Activated CD8-positive, alpha-beta memory T cell treated with anti-CD3 and anti-CD28 coated beads for 36 hours (primary cell): Measurements from ENCODE around the gene MAU2. TPM values are rescaled to one million over a fixed set of nuclear protein-coding genes. Genes with fewer than 3 reads are reported as not detected.

Experiments
- CTCF ChIA-PET: fragments of 350-600 bp; sonication (Branson Sonifier 250); formaldehyde crosslinking; loops from one replicate; lab custom pipeline; 2021; ENCODE audit warnings: antibody characterized with exemption; lab: Charles Lee
- POLR2A ChIA-PET: fragments of 350-600 bp; sonication (Branson Sonifier 250); formaldehyde crosslinking; loops from one replicate; lab custom pipeline; 2021; ENCODE audit warnings: antibody characterized with exemption; lab: Charles Lee
- total RNA-seq, 2 experiments: library from RNA; stranded (reverse); gene quantifications; one replicate each; pipeline ENCODE4 v1.2.3, GENCODE V29; 2021

Gene MAU2, protein sequence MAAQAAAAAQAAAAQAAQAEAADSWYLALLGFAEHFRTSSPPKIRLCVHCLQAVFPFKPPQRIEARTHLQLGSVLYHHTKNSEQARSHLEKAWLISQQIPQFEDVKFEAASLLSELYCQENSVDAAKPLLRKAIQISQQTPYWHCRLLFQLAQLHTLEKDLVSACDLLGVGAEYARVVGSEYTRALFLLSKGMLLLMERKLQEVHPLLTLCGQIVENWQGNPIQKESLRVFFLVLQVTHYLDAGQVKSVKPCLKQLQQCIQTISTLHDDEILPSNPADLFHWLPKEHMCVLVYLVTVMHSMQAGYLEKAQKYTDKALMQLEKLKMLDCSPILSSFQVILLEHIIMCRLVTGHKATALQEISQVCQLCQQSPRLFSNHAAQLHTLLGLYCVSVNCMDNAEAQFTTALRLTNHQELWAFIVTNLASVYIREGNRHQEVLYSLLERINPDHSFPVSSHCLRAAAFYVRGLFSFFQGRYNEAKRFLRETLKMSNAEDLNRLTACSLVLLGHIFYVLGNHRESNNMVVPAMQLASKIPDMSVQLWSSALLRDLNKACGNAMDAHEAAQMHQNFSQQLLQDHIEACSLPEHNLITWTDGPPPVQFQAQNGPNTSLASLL
- 10 to 100 TPM; 43.1 to 47.4 TPM for total RNA-seq

DNA sequence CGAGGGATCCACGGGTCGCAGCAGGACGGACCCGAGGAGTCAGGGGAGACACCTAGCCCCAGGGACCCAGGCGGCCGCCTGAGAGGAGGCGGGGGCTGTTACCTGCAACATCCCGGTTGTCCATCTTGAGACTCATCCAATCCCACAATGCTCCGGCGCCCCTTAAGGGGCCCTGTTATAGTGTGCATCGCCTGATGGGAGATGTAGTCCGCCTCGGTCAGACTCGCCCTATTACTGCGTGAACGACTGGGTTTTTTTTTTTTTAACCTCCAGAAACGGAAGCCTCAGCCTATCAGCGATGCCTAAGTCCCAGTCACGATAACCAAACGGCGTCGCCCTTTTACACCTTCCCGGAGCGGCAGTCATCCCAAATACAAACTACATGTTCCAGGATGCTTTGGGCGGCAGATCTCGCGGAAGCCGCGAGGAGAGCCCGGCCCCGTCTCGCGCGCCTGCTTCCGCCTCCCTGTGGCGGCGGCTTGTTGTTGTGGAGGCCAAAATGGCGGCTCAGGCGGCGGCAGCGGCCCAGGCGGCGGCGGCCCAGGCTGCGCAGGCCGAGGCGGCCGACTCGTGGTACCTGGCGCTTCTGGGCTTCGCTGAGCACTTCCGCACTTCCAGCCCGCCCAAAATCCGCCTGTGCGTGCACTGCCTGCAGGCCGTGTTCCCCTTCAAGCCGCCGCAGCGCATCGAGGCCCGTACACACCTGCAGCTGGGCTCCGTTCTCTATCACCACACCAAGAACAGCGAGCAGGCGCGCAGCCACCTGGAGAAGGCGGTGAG, at the start of gene MAU2, which contains the start of gene SUGP1:
TSS of gene MAU2 (plus strand) at position 469 of the 780 bp plus-strand sequence. CDS start at position 500, 31 bp downstream.
TSS of gene SUGP1 (minus strand) at position 149 of the 780 bp plus-strand sequence. CDS start at position 136, 13 bp downstream.
- ChIA-PET POLR2A (interaction anchor here (0.9 kb wide), 1 partner anchor 118 kb away, joined by 3 read pairs; the partner anchor contains the start of gene NR2C2AP), CTCF (interaction anchor here (0.6 kb wide), 1 partner anchor 42 kb away, joined by 3 read pairs; no protein-coding TSS in a partner anchor)

DNA sequence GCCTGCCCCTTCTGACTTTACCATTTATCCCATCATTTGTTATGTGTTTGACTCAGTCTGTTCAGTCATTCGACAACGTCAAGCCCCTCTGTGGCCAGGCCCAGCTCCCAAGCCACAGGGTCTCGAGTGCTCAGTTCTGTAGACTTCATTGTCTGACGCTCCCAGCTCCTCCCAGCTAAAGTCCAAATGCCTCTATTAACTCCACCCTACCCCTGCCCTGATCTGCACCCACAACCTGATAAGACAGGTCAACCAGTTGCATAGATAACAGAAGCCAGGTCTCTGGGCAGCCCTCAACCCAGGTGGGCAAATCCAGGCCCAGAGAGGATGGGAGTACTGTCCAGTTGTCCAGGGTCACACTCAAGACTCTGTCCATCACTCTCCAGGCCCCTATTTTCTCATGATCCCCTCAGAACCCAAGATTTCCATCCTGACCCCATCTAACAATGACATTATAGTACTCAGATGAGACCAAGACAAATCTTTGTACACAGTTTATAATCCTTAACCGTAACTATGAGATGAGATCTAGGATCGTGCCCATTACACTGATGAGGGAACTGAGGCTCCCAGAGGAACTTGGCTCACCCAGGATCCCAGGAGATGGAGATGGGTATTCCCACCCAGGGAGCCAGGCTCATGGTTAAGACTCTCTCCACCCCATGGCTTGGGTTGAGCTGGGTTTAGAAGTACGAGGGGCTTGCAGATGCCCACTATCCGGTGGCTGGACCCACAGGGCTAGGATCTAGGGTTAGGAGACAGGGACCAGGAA, 48.6 kb upstream of the MAU2 start:
- POLR2A ChIA-PET: no interaction called here
- CTCF ChIA-PET: no interaction called here

DNA sequence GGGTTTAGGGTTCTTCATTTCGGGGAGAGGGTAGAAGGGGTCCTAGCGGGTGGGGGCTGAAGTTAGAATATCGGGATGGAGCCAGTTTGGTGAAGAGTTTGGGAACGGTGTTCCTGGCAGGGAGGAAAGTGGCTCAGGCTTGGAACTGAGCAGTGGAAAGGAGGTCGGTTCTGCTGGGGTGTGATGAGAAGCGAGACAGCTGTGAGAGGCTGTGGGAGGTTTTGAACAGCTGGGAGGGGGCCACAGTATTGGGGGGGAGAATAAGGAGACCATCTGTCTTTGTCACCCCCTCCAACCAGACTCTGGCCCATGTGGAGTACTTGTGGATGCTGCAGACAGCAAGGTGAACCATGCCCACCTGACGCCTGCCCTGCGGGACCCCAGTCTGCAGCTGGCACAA, 46.5 kb upstream of the MAU2 start:
- CTCF ChIA-PET: no interaction called here
- POLR2A ChIA-PET: no interaction called here

DNA sequence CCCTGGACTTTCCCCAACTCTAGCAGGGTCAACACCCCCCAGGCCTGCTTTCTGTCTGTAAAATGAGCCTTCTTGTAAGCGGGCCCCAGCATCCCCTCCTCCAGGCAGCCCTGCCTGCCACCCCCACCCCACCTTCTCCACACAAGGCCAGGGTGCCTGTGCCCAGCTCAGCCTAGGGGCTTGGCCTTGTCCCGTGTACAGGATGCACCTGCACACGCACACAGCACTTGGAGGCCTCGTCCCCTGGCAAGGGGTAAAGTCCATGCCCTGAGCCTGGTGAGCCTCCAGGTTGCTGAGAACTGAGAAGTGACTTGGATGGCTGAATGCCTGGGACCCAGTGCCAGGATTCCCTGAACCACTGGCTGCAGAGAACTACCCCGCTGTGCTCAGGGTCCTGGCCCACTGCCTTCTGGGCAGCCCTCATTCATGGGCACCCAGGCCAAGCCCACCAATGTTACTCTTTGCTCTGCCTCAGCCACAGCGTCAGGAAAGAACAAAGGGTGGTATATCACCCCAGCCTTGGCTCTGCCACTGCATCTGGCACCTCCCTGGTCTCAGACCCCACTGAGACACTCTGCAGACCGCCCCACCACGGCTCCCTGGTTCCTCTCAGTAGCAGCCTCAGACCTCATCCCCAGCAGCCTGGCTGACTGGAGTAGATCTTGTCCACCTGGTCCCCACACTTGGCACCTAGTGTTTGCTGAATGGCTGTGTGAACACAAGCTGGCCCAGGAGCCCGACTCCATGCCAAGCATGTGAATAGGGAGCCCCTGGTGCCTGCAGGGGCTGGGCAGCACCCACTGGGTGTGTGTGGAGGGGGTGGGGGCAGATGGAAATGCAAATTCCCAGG, 45.7 kb upstream of the MAU2 start:
- POLR2A ChIA-PET: no interaction called here

DNA sequence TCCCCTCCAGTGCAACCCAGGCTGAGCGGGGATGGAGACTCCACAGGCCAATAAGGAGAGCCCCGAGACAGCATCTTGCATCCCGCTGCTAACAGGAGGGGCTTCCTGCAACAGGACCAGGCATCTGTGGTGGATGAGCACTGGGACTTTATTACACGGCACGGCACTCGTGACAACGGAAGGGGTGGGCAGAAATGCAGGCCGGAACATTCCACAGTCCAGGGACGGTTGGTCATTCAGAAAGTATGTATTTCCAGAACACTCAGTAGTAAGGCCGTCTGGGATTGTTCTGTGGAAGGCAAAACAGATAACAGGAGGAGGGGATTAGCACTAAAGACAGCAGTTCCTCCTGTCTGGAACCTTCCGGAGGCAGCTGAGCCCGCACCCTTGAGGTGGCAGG, 44.2 kb upstream of the MAU2 start:
- CTCF ChIA-PET: no interaction called here
- POLR2A ChIA-PET: no interaction called here

More for the DNA sequence above, 45.7 kb upstream of the MAU2 start:
- CTCF ChIA-PET: interaction anchor here (0.6 kb wide), 1 partner anchor 21 kb away, joined by 3 read pairs; no protein-coding TSS in a partner anchor

DNA sequence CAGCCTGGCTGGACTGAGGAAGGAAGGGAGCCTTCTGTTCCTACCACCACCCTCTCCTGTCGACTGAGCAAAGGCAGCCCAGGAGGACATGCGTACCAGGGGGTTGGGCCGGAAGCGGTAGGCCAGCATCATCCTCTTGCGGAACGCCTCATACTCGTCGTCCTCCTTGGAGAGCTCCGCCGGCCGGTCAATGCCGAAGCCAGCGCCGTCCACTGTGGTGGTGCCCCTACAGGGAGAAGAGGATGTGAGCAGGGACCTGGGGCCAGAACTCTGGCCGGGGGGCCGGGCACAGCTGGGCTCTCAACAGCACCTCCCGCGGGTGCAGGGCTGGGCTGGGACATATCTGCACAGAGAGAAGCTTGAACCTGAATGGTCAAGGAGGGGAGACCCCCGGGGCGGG, 43.8 kb upstream of the MAU2 start:
- ChIA-PET POLR2A (no interaction called here), CTCF (interaction anchor here (0.6 kb wide), 1 partner anchor 29 kb away, joined by 3 read pairs; no protein-coding TSS in a partner anchor)

DNA sequence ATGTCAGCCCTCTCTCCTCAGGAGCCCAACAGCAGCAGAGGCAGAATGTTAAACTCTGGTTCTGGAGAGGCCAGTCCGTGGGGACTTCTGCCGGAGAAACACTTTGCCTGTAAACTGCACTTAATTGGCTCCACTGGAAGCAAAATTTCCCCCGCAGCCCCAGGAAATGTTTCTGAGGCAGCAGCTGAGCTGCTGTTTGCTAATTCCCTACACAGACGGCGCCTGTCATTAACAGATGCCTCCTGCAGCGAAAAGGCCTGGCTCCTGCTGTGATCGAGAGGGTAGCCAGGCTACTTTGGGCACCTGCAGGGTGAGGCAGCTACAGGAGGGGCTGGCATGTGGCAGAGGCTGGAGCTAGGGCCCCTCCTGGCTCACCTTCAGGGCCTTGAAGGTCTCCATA, 42.3 kb upstream of the MAU2 start:
- POLR2A ChIA-PET: no interaction called here
- CTCF ChIA-PET: no interaction called here

DNA sequence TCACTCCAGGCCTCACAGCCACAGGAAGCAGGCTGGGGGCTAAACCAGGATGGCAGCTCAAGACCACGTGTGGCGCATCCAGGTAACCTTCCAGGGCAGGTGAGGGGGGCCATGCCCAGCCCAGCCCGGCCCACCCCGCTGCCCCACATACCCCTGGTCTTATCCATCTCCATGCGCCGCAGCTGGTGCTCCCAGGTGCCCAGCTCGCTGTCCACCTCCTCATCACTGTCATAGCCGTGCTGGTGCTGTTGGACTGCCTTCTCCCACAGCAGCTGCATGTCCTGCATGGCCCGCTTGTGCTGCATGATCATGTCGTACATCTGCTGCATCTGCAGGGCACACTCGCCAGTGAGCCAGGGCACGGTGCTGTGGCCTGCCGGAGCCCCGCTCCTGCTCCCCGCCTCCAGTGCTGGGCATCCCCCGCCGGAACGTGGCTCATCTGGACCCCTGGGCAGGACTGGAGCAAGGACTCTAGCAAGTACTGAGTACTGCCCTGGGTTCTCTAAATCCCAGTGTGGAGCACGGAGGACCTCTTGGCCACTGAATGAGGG, 41.5 kb upstream of the MAU2 start:
- POLR2A ChIA-PET: no interaction called here
- CTCF ChIA-PET: no interaction called here

DNA sequence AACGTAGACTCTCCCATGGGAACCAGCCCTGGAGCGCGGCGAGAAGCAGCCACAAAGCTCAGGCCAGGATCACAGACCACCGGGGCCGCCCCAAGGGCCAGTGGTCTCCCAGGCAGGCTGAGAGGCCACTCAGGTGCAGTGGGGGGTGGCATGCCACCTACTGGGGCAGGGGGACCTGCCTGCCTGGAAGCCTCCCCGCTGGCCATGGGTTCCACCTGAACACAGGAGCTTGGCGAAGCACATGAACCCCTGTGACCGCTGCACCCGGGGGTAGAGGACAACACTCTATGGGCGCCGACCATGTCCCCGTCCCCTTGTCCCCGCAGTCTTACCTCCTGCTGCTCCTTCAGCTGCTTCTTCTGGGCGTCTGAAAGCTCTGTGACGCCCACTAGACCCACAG, 40.8 kb upstream of the MAU2 start:
- ChIA-PET CTCF (interaction anchor here (0.6 kb wide), 1 partner anchor 317 kb away, joined by 3 read pairs; no protein-coding TSS in a partner anchor), POLR2A (no interaction called here)

DNA sequence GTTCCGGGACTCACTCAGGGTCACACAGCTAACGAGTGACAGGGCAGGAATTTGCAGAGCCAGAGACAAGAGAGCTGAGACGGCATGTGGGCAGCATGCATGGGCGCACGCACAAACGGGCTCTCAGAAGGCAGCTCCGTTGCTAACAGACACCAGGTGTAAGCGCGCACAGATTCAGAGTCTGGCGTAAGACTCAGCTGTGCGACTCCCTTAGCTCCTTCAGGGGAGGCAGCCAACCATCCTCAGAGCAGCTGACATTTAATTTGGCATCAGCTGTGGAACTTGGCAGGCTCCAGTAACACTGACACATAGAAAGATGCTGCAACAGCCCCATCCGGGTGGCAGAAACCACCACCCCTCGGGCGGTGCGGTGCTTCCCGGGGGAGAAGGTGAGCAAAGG, 40.1 kb upstream of the MAU2 start:
- ChIA-PET CTCF (interaction anchor here (0.6 kb wide), 1 partner anchor 316 kb away, joined by 3 read pairs; no protein-coding TSS in a partner anchor), POLR2A (no interaction called here)

DNA sequence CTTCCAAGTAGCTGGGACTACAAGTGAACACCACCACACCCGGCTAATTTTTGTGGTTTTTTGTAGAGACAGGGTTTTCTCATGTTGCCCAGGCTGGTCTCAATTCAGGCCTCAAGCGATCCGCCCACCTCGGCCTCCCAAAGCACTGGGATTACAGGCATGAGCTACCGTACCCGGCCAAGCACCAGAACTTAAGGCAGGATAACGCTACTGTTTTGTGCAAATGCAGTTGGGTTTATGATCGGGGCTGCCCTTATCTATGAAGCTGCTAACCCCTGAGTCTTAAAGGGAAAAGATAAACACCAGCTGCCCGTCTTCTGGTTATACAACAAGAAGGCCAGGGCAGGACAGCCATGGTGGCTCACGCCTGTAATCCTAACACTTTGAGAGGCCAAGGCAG, 34.9 kb upstream of the MAU2 start:
- CTCF ChIA-PET: no interaction called here

DNA sequence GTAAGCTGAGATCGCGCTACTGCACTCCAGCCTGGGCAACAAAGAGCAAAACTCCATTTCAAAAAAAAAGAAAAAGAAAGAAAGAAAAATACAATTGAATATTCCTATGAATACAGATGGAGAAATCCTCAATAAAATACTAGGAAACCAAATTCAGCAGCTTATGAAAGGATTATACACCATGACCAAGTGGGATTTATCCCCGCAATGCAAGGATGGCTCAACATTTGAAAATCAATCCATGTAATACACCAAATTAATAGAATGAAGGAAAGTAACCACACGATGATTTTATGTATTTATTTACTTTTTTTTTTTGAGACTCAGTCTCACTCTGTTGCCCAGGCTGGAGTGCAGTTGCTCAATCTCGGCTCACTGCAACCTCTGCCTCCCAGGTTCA, 28.0 kb upstream of the MAU2 start:
- ChIA-PET CTCF (no interaction called here), POLR2A (no interaction called here)

More for the DNA sequence above, 34.9 kb upstream of the MAU2 start:
- POLR2A ChIA-PET: no interaction called here

DNA sequence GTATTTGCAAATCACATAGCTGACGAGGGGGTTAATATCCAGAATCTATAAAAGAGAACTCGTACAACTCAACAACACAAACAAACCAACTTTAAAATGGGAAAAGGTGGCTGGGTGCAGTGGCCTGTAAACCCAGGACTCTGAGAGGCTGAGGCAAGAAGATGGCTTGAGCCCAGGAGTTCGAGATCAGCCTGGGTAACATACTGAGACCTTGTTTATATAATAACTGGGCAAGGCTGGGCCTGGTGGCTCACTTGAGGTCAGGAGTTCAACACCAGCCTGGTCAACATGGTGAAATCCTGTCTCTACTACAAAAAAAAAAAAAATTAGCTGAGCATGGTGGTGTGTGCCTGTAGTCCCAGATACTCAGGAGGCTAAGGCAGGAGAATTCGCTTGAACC, 25.7 kb upstream of the MAU2 start:
- POLR2A ChIA-PET: no interaction called here
- CTCF ChIA-PET: interaction anchor here (1.4 kb wide), 1 partner anchor 149 kb away, joined by 3 read pairs; no protein-coding TSS in a partner anchor

DNA sequence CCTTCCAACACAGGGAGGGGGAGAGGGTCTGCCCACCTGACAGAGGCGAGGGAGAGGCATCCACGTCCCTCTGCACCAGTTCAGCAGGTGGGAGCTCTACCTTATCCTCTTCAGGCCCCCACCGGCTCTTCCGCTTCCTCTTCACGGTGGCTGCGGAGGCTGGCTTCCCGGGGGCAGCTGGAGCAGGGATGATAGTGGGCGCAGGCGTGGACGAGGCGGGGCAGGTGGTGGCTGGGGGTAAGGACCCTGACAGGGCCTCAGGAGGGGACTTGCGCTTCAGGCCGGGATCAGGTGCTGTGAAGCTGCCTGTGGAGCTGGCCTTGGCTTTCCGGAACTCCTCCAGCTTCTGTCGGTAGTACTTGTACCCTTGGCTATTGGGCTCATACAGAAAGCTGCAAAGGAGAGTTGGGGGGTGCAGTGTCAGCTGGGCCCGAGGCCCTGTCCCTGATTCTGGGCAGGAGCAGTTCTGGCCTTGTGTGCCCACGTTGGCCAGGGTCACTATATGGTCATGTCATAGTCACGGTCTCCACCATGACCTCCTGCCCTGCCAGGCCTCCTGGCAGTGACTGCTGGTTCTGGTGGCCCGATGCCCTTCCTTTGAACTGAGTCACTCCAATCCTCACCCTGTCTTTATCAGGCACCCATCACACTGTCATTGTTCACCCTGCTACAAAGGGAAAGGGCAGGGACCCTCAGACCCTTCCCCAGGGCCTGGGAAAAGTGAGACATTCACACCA, 23.5 kb upstream of the MAU2 start:
- ChIA-PET POLR2A (interaction anchor here (0.6 kb wide), 1 partner anchor 276 kb away, joined by 4 read pairs; no protein-coding TSS in a partner anchor), CTCF (no interaction called here)

DNA sequence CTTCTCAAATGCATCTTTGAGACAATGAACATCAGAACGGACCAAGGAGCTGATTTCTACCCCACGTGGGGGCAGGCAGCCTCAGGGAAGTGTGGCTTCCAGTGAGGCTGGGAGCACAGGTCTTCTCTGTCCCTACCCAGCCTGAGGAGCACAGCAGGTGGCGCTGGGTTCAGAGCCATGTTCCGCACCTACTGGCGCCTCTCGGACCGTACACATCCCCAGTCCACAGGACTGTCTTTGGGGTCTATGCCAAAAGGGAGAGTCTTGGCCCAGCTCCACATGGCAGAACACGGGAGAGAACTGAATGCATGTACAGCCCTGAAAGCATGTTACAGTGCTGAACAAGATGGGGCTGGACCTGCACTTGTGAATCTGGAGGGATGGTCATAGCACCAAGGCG, 22.9 kb upstream of the MAU2 start:
- POLR2A ChIA-PET: no interaction called here
- CTCF ChIA-PET: no interaction called here

DNA sequence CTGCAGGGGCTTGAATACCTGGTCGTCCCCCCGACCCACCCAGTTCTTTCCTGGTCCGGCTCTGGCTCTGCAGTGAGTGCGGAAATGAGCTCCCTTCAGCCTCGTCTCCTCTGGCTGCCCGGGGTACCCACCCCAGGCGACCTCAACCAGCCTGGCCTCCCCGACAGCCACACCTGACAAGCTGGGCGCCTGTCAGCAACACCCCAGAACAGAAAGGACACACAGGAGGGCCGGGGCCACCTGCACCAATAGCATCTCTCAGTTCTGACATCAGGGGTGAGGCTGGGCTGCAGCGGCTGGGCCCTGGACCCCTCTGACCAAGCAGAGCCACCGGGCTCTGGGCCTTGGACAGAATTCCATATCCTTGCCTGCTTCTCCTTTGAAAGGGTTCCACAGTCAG, 20.0 kb upstream of the MAU2 start:
- ChIA-PET CTCF (no interaction called here), POLR2A (no interaction called here)

DNA sequence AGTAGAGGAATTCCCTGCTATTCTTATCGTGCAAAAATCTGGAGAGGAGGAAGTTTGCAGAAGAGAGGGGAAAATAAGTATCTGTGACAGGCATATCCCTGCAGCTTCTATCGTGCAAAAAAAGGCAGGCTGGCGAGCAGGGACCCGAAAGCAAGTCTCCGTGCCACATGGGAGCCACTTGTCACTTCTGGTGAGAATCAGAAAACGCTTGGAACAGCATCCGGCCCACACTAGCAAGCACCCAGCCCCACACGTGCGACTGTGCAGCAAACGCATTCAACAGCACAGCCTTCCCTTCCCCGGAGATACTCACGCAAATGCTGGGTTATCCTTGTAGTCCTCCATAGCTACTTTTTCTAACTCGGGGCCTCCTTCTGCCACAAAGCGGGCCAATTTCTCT, 17.2 kb upstream of the MAU2 start:
- ChIA-PET POLR2A (no interaction called here), CTCF (no interaction called here)
